ENCODE data around the gene HOXA10.
A peak's percentile ranks its signal among the peaks of the same experiment; 100 is the strongest.

Gene HOXA10

GRCh38 chr7:27134392-27134791 is 39.7 kb downstream of the HOXA10 start:
- H3K36me3 ChIP-seq (ENCODE audit: control insufficient read depth, insufficient read depth, low read length): no peaks in the 10 kb centered on the region
- H3K4me1 ChIP-seq (ENCODE audit: control insufficient read depth, insufficient read depth, low read length, poor library complexity, severe bottlenecking): peaks cover 6% of the 10 kb centered on the region
- WGBS, 2 experiments (ENCODE audit: insufficient coverage in 2 of 2): 14 to 33% methylated on average over 2 of the region's 2 CpGs
- no peaks in the 10 kb centered on the region for H3K9me3 ChIP-seq (ENCODE audit: control insufficient read depth, low read length)
- no peak overlapping the region for H3K27ac ChIP-seq (ENCODE audit: low read depth, low read length, severe bottlenecking)
- H3K4me3 ChIP-seq (ENCODE audit: extremely low read depth, insufficient read depth, low read length, poor library complexity, severe bottlenecking): no peak overlapping the region

GRCh38 chr7:27133409-27134231 is 40.5 kb downstream of the HOXA10 start:
- Histone ChIP-seq H3K36me3 (ENCODE audit: control insufficient read depth, insufficient read depth, low read length) (no peaks in the 10 kb centered on the region), H3K27ac (ENCODE audit: low read depth, low read length, severe bottlenecking) (peak overlapping the region; percentile 5), H3K4me3 (ENCODE audit: extremely low read depth, insufficient read depth, low read length, poor library complexity, severe bottlenecking) (no peak overlapping the region), H3K9me3 (ENCODE audit: control insufficient read depth, low read length) (no peaks in the 10 kb centered on the region), H3K4me1 (ENCODE audit: control insufficient read depth, insufficient read depth, low read length, poor library complexity, severe bottlenecking) (peaks cover 6% of the 10 kb centered on the region)
- 11% methylated on average over 12 of the region's 18 CpGs for WGBS, 2 experiments (ENCODE audit: insufficient coverage in 2 of 2)

- no peaks in the 10 kb centered on the region for H3K9me3 ChIP-seq (ENCODE audit: control insufficient read depth, low read length)
- no peaks in the 10 kb centered on the region for H3K36me3 ChIP-seq (ENCODE audit: control insufficient read depth, insufficient read depth, low read length)
- no peak overlapping the region for H3K27ac ChIP-seq (ENCODE audit: low read depth, low read length, severe bottlenecking)
- H3K4me1 ChIP-seq (ENCODE audit: control insufficient read depth, insufficient read depth, low read length, poor library complexity, severe bottlenecking): peaks cover 6% of the 10 kb centered on the region
- 6 to 31% methylated on average over 2 to 6 of the region's 6 CpGs for WGBS, 2 experiments (ENCODE audit: insufficient coverage in 2 of 2)
- H3K4me3 ChIP-seq (ENCODE audit: extremely low read depth, insufficient read depth, low read length, poor library complexity, severe bottlenecking): no peak overlapping the region
Observed at GRCh38 chr7:27132978-27133377, 41.1 kb downstream of the HOXA10 start.

GRCh38 chr7:27132214-27132613 is 41.9 kb downstream of the HOXA10 start:
- Histone ChIP-seq H3K9me3 (ENCODE audit: control insufficient read depth, low read length) (no peaks in the 10 kb centered on the region), H3K4me1 (ENCODE audit: control insufficient read depth, insufficient read depth, low read length, poor library complexity, severe bottlenecking) (peaks cover 6% of the 10 kb centered on the region), H3K4me3 (ENCODE audit: extremely low read depth, insufficient read depth, low read length, poor library complexity, severe bottlenecking) (no peak overlapping the region), H3K36me3 (ENCODE audit: control insufficient read depth, insufficient read depth, low read length) (no peaks in the 10 kb centered on the region), H3K27ac (ENCODE audit: low read depth, low read length, severe bottlenecking) (no peak overlapping the region)
- 0 to 45% methylated on average over 1 to 2 of the region's 2 CpGs for WGBS, 2 experiments (ENCODE audit: insufficient coverage in 2 of 2)

- Histone ChIP-seq H3K4me1 (ENCODE audit: control insufficient read depth, insufficient read depth, low read length, poor library complexity, severe bottlenecking) (peaks cover 6% of the 10 kb centered on the region), H3K9me3 (ENCODE audit: control insufficient read depth, low read length) (no peaks in the 10 kb centered on the region), H3K4me3 (ENCODE audit: extremely low read depth, insufficient read depth, low read length, poor library complexity, severe bottlenecking) (peak overlapping the region; percentile 35), H3K27ac (ENCODE audit: low read depth, low read length, severe bottlenecking) (no peak overlapping the region), H3K36me3 (ENCODE audit: control insufficient read depth, insufficient read depth, low read length) (no peaks in the 10 kb centered on the region)
- 6 to 15% methylated on average over 6 to 8 of the region's 12 CpGs for WGBS, 2 experiments (ENCODE audit: insufficient coverage in 2 of 2)
Observed at GRCh38 chr7:27131390-27131819, 42.7 kb downstream of the HOXA10 start.

- Histone ChIP-seq H3K36me3 (ENCODE audit: control insufficient read depth, insufficient read depth, low read length) (no peaks in the 10 kb centered on the region), H3K9me3 (ENCODE audit: control insufficient read depth, low read length) (no peaks in the 10 kb centered on the region), H3K4me1 (ENCODE audit: control insufficient read depth, insufficient read depth, low read length, poor library complexity, severe bottlenecking) (peaks cover 4% of the 10 kb centered on the region), H3K27ac (ENCODE audit: low read depth, low read length, severe bottlenecking) (no peak within 1 kb of the TSS), H3K4me3 (ENCODE audit: extremely low read depth, insufficient read depth, low read length, poor library complexity, severe bottlenecking) (peak within 1 kb of the TSS; percentile 35)
- WGBS, 2 experiments (ENCODE audit: insufficient coverage in 2 of 2): 1 to 2% methylated on average over 37 to 40 of the region's 67 CpGs
Observed at GRCh38 chr7:27130540-27131389, 43.4 kb downstream of the HOXA10 start, which contains the start of gene HOXA4. HOXA4 (minus strand) TSS chr7:27130757; CDS start chr7:27130733, 24 bp downstream.

GRCh38 chr7:27129729-27130539 is 44.2 kb downstream of the HOXA10 start:
- Histone ChIP-seq H3K27ac (ENCODE audit: low read depth, low read length, severe bottlenecking) (no peak overlapping the region), H3K4me1 (ENCODE audit: control insufficient read depth, insufficient read depth, low read length, poor library complexity, severe bottlenecking) (peaks cover 2% of the 10 kb centered on the region), H3K36me3 (ENCODE audit: control insufficient read depth, insufficient read depth, low read length) (no peaks in the 10 kb centered on the region), H3K4me3 (ENCODE audit: extremely low read depth, insufficient read depth, low read length, poor library complexity, severe bottlenecking) (peak overlapping the region; percentile 35), H3K9me3 (ENCODE audit: control insufficient read depth, low read length) (no peaks in the 10 kb centered on the region)
- WGBS, 2 experiments (ENCODE audit: insufficient coverage in 2 of 2): 1 to 2% methylated on average over 49 to 50 of the region's 72 CpGs

GRCh38 chr7:27128776-27129728 is 45.1 kb downstream of the HOXA10 start:
- Histone ChIP-seq H3K4me1 (ENCODE audit: control insufficient read depth, insufficient read depth, low read length, poor library complexity, severe bottlenecking) (peaks cover 2% of the 10 kb centered on the region), H3K27ac (ENCODE audit: low read depth, low read length, severe bottlenecking) (no peak overlapping the region), H3K4me3 (ENCODE audit: extremely low read depth, insufficient read depth, low read length, poor library complexity, severe bottlenecking) (no peak overlapping the region), H3K36me3 (ENCODE audit: control insufficient read depth, insufficient read depth, low read length) (no peaks in the 10 kb centered on the region), H3K9me3 (ENCODE audit: control insufficient read depth, low read length) (no peaks in the 10 kb centered on the region)
- 7 to 11% methylated on average over 14 to 24 of the region's 28 CpGs for WGBS, 2 experiments (ENCODE audit: insufficient coverage in 2 of 2)

GRCh38 chr7:27128034-27128433 is 46.1 kb downstream of the HOXA10 start:
- WGBS, 2 experiments (ENCODE audit: insufficient coverage in 2 of 2): 0% methylated on average over 1 of the region's 2 CpGs
- Histone ChIP-seq H3K36me3 (ENCODE audit: control insufficient read depth, insufficient read depth, low read length) (no peaks in the 10 kb centered on the region), H3K9me3 (ENCODE audit: control insufficient read depth, low read length) (no peaks in the 10 kb centered on the region), H3K4me1 (ENCODE audit: control insufficient read depth, insufficient read depth, low read length, poor library complexity, severe bottlenecking) (peaks cover 2% of the 10 kb centered on the region), H3K4me3 (ENCODE audit: extremely low read depth, insufficient read depth, low read length, poor library complexity, severe bottlenecking) (no peak overlapping the region), H3K27ac (ENCODE audit: low read depth, low read length, severe bottlenecking) (no peak overlapping the region)
